ENCODE results near the gene SKOR1.

DNA sequence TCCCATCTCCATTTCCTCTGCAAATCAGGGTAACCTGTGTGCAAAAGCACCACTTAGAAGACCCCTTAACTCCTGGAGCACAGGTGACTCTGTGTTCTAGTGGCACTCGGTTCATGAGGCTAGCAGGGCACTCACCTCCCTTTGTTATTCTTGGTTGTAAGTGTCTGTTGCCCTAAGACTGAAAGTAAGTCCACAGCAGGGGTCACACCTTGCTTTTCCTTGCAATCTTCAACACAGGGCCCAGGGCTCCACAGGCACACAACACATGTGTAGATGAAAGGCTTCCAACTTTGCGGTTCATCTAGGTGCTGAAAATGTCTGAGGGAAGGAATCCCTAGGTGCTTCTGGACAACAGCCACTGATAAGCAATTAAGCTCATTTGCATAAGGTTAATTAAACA, 11.6 kb downstream of the SKOR1 start:
- TF ChIP-seq, protein P1, sequence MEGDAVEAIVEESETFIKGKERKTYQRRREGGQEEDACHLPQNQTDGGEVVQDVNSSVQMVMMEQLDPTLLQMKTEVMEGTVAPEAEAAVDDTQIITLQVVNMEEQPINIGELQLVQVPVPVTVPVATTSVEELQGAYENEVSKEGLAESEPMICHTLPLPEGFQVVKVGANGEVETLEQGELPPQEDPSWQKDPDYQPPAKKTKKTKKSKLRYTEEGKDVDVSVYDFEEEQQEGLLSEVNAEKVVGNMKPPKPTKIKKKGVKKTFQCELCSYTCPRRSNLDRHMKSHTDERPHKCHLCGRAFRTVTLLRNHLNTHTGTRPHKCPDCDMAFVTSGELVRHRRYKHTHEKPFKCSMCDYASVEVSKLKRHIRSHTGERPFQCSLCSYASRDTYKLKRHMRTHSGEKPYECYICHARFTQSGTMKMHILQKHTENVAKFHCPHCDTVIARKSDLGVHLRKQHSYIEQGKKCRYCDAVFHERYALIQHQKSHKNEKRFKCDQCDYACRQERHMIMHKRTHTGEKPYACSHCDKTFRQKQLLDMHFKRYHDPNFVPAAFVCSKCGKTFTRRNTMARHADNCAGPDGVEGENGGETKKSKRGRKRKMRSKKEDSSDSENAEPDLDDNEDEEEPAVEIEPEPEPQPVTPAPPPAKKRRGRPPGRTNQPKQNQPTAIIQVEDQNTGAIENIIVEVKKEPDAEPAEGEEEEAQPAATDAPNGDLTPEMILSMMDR (IDR thresholded peaks at IDR 0.05; ENCODE audit: poor library complexity): no peak
- no peak for TF ChIP-seq EZH2phosphoT487 (IDR thresholded peaks at IDR 0.05; ENCODE audit: low read depth, severe bottlenecking, unreplicated experiment)
- no peak for TF ChIP-seq EZH2 (IDR thresholded peaks at IDR 0.05; ENCODE audit: borderline replicate concordance)
